ENCODE measurements around the gene ZNF280C.

The ZNF280C gene

DNA sequence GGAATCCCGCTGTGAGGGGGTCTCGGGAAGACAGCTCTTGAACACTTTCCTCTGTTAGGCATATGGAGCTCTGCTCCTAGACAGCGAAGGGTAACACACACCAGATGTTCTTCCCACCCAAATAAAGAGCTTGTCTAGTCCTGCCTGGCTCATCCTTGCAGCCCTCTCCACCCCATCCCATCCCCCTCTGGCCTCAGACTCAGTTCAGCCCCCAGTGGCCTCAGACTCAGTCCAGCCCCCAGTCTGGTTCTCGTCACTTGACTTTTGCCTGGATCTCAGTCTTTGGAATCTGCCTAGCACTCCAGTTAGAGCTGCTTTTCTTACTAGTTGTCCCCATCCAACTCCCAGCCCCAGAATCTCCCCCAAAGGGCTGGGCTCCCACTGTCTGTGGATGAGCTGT lies 82.0 kb downstream of the ZNF280C start:
- TF ChIP-seq, protein P1, sequence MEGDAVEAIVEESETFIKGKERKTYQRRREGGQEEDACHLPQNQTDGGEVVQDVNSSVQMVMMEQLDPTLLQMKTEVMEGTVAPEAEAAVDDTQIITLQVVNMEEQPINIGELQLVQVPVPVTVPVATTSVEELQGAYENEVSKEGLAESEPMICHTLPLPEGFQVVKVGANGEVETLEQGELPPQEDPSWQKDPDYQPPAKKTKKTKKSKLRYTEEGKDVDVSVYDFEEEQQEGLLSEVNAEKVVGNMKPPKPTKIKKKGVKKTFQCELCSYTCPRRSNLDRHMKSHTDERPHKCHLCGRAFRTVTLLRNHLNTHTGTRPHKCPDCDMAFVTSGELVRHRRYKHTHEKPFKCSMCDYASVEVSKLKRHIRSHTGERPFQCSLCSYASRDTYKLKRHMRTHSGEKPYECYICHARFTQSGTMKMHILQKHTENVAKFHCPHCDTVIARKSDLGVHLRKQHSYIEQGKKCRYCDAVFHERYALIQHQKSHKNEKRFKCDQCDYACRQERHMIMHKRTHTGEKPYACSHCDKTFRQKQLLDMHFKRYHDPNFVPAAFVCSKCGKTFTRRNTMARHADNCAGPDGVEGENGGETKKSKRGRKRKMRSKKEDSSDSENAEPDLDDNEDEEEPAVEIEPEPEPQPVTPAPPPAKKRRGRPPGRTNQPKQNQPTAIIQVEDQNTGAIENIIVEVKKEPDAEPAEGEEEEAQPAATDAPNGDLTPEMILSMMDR (IDR thresholded peaks at IDR 0.05; ENCODE audit: control insufficient read depth, insufficient read depth, low read depth, low read length, missing control alignments): no peak
- DNase-seq (ENCODE audit: low read depth): no peak
- H3K4me3 ChIP-seq (ENCODE audit: control insufficient read depth, low read depth, low read length): no peak overlapping the region

DNA sequence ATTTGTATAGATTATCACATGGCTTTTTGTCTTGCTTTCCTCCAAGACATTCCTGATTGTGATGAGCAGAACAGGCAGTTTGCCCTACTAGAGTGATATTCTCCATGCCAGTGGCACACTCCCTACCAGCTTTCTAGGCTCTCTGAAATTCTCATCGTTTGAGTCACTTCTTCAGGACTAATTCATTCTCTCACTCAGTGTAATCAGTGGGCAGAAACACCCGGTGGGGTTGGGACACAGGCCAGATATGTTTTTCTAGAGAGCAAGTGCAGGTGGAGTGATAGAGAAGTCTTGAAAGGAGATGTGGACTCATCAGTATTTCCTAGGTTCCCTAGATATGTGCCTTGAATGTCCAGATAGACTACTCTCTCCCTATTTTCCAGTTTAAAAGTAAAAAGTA lies 83.8 kb downstream of the ZNF280C start:
- TF ChIP-seq, protein P1 (IDR thresholded peaks at IDR 0.05; ENCODE audit: control insufficient read depth, insufficient read depth, low read depth, low read length, missing control alignments): no peak
- no peak for DNase-seq (ENCODE audit: low read depth)
- no peak overlapping the region for H3K4me3 ChIP-seq (ENCODE audit: control insufficient read depth, low read depth, low read length)

DNA sequence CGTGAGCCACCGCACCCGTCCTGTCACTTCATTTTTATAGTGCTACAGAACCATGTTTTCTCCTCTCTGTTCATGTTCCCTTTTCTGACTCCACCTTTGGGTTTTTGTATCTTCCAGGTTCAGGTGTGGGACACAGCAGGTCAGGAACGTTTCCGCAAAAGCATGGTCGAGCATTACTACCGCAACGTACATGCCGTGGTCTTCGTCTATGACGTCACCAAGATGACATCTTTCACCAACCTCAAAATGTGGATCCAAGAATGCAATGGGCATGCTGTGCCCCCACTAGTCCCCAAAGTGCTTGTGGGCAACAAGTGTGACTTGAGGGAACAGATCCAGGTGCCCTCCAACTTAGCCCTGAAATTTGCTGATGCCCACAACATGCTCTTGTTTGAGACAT lies 84.5 kb downstream of the ZNF280C start:
- TF ChIP-seq, protein P1 (IDR thresholded peaks at IDR 0.05; ENCODE audit: control insufficient read depth, insufficient read depth, low read depth, low read length, missing control alignments): no peak
- DNase-seq (ENCODE audit: low read depth): no peak
- H3K4me3 ChIP-seq (ENCODE audit: control insufficient read depth, low read depth, low read length): no peak overlapping the region

DNA sequence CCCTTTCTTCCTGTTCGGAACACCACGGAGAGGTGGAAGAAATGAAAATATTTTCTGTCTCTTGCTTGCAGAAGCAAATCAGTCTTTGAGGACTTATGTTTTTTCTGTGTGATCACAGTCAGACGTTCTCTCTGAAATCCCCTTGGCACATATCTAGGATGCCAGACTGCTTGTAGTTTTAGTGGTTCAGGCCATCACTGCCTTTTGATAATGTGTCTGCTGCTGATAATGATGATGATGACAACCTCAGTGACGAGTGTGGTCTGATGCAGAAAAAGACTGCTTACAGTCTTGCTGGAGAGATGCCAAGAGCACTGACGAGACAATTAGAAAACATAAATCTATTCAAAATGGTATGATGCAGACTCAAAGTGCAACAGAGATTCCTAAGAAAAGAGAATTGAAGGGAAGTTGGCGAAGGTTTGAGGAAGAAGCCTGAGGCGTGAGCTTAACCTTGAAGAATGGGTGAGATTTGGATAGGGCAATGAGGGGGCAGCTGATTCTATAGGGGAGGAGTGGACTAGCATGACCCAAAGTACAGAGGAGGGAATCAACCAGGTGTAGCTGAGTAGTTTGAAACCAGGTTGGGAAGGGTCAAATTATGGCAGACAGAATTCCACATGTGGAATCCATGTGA lies 89.0 kb downstream of the ZNF280C start:
- DNase-seq (ENCODE audit: low read depth): no peak
- TF ChIP-seq, protein P1 (IDR thresholded peaks at IDR 0.05; ENCODE audit: control insufficient read depth, insufficient read depth, low read depth, low read length, missing control alignments): no peak
- no peak overlapping the region for H3K4me3 ChIP-seq (ENCODE audit: control insufficient read depth, low read depth, low read length)

DNA sequence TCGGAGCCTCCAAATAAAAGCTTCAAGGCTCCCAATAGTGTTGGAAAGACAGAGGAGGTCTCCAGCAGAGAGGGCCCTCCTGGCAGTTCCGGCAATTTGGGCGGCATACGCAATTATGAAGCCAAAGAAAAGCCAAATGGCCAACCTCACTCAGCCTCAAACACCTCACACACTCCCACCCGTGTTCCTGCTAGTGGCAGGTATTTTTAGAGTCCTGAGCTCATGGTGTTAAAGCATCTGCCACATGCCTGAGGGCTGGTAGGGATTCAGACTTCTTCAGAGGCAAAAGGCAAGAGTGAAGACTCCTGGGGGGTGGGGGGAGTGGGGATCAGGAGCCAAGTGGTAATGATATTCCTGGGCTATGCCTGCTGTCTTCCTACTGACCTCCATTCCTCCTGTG lies 89.5 kb downstream of the ZNF280C start:
- TF ChIP-seq, protein P1 (IDR thresholded peaks at IDR 0.05; ENCODE audit: control insufficient read depth, insufficient read depth, low read depth, low read length, missing control alignments): no peak
- H3K4me3 ChIP-seq (ENCODE audit: control insufficient read depth, low read depth, low read length): no peak overlapping the region
- DNase-seq (ENCODE audit: low read depth): no peak

- TF ChIP-seq, protein P1 (IDR thresholded peaks at IDR 0.05; ENCODE audit: control insufficient read depth, insufficient read depth, low read depth, low read length, missing control alignments): no peak
- DNase-seq (ENCODE audit: low read depth): no peak
- H3K4me3 ChIP-seq (ENCODE audit: control insufficient read depth, low read depth, low read length): no peak overlapping the region
Observed at GRCh38 chrX:130176942-130177341, 91.8 kb downstream of the ZNF280C start.

All from AG09309 (cell line).